GM12872 (cell line): ENCODE results near the gene INPP5A.

Experiments used
- TF ChIP-seq, protein P1 (sequence below): IDR thresholded peaks from 3 replicates; pipeline ENCODE4 v1.5.1; 2011; ENCODE audit warnings: low read depth, mild to moderate bottlenecking, low read length, moderate library complexity; ENCODE audit not compliant: insufficient read depth

INPP5A gene

DNA sequence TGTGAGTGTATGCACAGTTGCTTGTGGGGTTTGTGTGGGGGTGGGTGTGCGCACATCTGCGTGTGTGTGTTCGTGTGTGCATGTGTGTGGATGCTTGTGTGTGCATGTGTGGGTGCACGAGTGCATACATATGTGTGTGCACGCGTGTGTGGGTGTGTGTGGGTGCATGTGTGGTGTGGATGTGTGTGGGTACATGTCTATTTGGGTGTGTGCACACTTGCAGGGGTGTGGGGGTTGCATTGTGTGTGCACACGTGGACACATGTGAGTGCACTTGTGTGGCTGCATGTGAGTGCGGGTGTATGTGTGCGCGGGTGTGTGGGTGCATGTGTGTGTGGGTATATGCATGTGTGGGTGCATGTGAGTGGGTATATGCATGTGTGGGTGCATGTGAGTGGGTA is 174.7 kb downstream of the INPP5A start:
- TF ChIP-seq, protein P1, sequence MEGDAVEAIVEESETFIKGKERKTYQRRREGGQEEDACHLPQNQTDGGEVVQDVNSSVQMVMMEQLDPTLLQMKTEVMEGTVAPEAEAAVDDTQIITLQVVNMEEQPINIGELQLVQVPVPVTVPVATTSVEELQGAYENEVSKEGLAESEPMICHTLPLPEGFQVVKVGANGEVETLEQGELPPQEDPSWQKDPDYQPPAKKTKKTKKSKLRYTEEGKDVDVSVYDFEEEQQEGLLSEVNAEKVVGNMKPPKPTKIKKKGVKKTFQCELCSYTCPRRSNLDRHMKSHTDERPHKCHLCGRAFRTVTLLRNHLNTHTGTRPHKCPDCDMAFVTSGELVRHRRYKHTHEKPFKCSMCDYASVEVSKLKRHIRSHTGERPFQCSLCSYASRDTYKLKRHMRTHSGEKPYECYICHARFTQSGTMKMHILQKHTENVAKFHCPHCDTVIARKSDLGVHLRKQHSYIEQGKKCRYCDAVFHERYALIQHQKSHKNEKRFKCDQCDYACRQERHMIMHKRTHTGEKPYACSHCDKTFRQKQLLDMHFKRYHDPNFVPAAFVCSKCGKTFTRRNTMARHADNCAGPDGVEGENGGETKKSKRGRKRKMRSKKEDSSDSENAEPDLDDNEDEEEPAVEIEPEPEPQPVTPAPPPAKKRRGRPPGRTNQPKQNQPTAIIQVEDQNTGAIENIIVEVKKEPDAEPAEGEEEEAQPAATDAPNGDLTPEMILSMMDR: no peak

DNA sequence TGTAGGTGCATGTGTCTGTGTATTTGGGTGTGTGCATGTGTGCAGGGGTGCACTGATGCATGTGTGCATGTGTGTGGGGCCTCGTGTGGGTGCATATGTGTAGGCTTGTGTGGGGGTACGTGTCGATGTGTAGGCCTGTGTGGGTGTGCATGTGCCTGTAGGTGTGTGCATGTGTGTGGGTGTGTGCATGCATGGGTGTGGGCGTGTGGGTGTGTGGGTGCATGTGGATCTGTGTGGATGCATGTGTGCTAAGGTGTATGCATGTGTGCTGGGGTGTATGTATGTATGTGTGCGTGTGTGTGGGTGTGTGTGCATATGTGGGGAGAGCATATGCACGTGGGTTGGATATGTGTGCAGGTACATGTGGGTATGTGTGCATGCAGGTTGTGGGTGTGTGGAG is 175.2 kb downstream of the INPP5A start:
- TF ChIP-seq, protein P1: no peak

DNA sequence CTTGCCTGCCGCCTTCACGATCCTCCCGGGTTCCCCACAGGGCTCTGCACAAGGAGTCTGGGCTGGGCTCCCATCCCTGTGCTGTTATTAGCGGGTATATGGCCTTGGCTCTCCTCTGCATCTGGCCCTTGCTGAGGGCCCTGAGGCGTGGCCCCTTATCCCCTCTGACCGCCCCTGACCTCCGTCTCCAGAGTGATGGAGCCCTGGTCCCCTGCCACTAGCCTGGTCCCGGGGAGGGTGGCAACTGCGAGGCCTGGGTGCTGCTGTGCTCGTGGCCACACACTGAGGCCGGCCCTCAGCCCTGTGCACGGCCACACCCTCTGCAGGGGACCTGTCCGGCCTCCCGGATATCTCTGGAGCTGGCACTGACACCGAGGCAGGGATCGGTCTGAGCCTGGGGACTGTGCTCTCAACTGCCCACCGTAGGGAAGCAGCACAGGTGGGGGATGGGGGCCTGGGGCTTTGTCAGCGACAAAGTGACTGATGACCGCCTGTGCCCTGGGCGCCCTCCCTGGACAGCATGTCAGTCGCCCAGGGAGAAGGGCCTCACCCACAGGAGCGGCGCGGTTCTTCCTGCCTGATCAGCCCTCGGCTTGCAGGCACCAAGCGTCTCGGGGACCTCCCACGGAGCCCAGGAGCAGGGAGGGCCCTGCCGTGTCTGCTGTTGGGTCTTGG is 176.0 kb downstream of the INPP5A start:
- TF ChIP-seq, protein P1: no peak

- TF ChIP-seq, protein P1: no peak
These were observed 176.8 kb downstream of the INPP5A start for GRCh38 chr10:132714096-132714985.

DNA sequence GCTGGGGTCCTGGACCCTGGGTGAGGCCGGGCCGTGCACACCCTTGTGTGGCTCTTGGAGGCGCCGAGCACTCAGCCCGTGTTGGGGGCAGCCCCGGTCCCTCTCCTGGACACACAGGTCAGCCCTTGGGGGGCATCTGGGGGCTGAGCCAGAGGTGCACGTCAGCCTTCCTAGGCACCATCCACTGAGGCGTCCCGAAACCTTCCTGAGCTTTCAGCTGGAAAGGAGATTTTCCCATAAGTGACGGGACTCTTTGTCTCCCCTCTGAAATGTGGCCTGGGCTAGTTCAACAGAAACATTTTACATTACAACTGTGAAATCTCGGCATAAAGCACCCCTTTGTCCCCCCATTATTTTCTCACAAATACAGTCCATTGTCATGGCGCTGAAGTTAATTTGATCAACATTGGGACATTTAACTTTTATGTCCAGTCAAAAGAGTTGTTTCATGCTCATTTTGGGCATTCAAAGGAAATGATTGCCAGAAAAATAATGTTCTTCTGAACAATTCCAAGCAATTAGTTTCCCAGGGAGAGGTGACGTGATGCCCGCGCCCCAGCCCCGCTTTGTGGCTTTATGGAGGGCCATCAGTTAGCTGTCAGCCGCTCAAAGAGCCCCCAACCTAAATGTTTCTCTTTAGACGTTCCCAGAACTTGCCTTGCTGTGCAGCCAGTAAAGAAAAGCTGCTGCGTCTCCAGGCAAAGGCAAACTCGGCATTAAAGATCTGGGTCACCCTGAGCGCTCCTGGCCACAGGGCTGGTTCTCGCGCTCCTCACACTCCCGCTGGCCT is 177.6 kb downstream of the INPP5A start:
- TF ChIP-seq, protein P1: no peak

GRCh38 chr10:132715776-132716680 is 178.4 kb downstream of the INPP5A start:
- TF ChIP-seq, protein P1: no peak
